ENCODE data around the gene HIBCH. TPM values are rescaled to one million over a fixed set of nuclear protein-coding genes. Genes with fewer than 3 reads are reported as not detected.

HIBCH gene
- total and polyA plus RNA-seq, 2 experiments from 2014 or later = 25.7 to 42.3 TPM

DNA sequence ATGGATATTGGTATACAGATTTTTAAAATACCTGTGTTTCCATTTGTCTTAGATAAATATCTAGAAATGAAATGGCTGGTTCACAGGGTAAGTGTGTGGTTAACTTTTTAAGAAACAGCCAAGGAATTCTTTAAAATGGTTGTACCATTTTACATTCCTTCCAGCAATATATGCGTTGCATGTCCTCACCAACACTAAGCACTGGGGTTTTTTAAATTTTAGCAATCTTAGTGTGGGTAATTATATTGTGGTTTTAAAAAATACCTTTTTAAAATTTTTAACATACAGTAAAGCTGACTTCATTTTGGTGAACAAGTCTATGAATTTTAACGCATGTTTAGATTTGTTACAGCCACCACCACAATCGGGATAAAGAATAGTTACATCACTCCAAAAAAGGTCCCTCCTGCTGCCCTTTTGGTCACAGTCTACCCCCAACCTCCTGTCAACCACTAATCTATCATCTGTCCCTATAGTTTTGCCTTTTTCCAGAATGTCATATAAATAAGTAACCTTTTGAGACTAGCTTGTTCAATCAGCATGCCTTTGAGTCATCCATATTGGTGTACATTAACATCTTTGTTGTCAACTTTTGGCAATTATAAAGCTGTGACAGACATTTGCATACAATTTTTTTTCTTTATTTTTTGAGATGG is 129.0 kb downstream of the HIBCH start (continued):
- TF ChIP-seq, protein P1, sequence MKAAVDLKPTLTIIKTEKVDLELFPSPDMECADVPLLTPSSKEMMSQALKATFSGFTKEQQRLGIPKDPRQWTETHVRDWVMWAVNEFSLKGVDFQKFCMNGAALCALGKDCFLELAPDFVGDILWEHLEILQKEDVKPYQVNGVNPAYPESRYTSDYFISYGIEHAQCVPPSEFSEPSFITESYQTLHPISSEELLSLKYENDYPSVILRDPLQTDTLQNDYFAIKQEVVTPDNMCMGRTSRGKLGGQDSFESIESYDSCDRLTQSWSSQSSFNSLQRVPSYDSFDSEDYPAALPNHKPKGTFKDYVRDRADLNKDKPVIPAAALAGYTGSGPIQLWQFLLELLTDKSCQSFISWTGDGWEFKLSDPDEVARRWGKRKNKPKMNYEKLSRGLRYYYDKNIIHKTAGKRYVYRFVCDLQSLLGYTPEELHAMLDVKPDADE (IDR thresholded peaks at IDR 0.05) = no peak

DNA sequence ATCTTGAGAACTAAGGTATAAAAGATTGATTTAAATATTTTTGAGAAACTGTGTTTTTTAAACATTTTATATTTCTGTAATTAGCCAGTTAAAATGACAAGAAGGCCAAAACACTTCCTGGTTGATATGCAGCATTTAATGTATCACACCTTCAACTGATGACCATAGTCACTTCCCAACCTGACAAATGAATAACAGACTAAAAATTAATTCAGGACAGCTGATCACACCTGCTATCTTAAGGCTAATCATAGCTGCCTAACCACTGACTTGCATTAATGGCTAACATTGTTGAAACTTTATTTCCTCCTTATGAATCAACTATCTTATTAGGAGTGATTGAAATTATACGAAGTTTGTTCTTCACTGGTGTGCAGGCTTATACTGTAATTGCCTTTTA is 131.3 kb downstream of the HIBCH start:
- no peak overlapping the region for H2AFZ ChIP-seq
- Mint-ChIP-seq H3K36me3 (ENCODE audit: low read depth) (no peaks in the 10 kb centered on the region), H3K27ac (no peak overlapping the region), H3K27me3 (ENCODE audit: insufficient read depth, low read depth, poor library complexity) (peaks cover 5% of the 10 kb centered on the region), H3K4me3 (no peak overlapping the region), H3K9me3 (no peaks in the 10 kb centered on the region), H3K4me1 (no peaks in the 10 kb centered on the region)
- H3K4me3 ChIP-seq = no peak overlapping the region
- H4K20me1 ChIP-seq (replicated peaks; ENCODE audit: insufficient read depth) = no peaks in the 10 kb centered on the region
- ATAC-seq (no peak), DNase-seq (ENCODE audit: low spot score) (no peak)
- no peaks in the 10 kb centered on the region for H3F3A ChIP-seq (replicated peaks; ENCODE audit: low read depth)
- no peaks in the 10 kb centered on the region for H3K79me2 ChIP-seq (replicated peaks; ENCODE audit: insufficient read depth)
- H3K4me1 ChIP-seq (ENCODE audit: insufficient read depth) = no peaks in the 10 kb centered on the region
- H3K27me3 ChIP-seq (ENCODE audit: insufficient read depth) = no peaks in the 10 kb centered on the region
- no peak overlapping the region for H3K27ac ChIP-seq (ENCODE audit: low read depth)
- no peaks in the 10 kb centered on the region for H3K36me3 ChIP-seq (ENCODE audit: insufficient read depth)
- TF ChIP-seq, protein P2, sequence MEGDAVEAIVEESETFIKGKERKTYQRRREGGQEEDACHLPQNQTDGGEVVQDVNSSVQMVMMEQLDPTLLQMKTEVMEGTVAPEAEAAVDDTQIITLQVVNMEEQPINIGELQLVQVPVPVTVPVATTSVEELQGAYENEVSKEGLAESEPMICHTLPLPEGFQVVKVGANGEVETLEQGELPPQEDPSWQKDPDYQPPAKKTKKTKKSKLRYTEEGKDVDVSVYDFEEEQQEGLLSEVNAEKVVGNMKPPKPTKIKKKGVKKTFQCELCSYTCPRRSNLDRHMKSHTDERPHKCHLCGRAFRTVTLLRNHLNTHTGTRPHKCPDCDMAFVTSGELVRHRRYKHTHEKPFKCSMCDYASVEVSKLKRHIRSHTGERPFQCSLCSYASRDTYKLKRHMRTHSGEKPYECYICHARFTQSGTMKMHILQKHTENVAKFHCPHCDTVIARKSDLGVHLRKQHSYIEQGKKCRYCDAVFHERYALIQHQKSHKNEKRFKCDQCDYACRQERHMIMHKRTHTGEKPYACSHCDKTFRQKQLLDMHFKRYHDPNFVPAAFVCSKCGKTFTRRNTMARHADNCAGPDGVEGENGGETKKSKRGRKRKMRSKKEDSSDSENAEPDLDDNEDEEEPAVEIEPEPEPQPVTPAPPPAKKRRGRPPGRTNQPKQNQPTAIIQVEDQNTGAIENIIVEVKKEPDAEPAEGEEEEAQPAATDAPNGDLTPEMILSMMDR (conservative IDR thresholded peaks at IDR 0.05; ENCODE audit: low read depth in 2 of 2) = no peak
- TF ChIP-seq, protein P1 (IDR thresholded peaks at IDR 0.05) = no peak
- TF ChIP-seq NANOG (IDR thresholded peaks at IDR 0.05; ENCODE audit: borderline replicate concordance) = no peak
- TF ChIP-seq JUNB (IDR thresholded peaks at IDR 0.05; ENCODE audit: unreplicated experiment) = no peak
- no peak for TF ChIP-seq ZNF114 (CRISPR knock-in tag; IDR thresholded peaks at IDR 0.05)
- no peak for TF ChIP-seq STAT1 (IDR thresholded peaks at IDR 0.05; ENCODE audit: unreplicated experiment)
- no peak for TF ChIP-seq CREB1 (CRISPR knock-in tag; IDR thresholded peaks at IDR 0.05; ENCODE audit: low read depth)
- TF ChIP-seq POLR2AphosphoS5 (IDR thresholded peaks at IDR 0.05; ENCODE audit: low read depth) = no peak
- TF ChIP-seq, protein P3, sequence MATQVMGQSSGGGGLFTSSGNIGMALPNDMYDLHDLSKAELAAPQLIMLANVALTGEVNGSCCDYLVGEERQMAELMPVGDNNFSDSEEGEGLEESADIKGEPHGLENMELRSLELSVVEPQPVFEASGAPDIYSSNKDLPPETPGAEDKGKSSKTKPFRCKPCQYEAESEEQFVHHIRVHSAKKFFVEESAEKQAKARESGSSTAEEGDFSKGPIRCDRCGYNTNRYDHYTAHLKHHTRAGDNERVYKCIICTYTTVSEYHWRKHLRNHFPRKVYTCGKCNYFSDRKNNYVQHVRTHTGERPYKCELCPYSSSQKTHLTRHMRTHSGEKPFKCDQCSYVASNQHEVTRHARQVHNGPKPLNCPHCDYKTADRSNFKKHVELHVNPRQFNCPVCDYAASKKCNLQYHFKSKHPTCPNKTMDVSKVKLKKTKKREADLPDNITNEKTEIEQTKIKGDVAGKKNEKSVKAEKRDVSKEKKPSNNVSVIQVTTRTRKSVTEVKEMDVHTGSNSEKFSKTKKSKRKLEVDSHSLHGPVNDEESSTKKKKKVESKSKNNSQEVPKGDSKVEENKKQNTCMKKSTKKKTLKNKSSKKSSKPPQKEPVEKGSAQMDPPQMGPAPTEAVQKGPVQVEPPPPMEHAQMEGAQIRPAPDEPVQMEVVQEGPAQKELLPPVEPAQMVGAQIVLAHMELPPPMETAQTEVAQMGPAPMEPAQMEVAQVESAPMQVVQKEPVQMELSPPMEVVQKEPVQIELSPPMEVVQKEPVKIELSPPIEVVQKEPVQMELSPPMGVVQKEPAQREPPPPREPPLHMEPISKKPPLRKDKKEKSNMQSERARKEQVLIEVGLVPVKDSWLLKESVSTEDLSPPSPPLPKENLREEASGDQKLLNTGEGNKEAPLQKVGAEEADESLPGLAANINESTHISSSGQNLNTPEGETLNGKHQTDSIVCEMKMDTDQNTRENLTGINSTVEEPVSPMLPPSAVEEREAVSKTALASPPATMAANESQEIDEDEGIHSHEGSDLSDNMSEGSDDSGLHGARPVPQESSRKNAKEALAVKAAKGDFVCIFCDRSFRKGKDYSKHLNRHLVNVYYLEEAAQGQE (IDR thresholded peaks at IDR 0.05; ENCODE audit: unreplicated experiment) = no peak
- TF ChIP-seq EZH2 (IDR thresholded peaks at IDR 0.05; ENCODE audit: low read depth, unreplicated experiment) = no peak
- no peak for TF ChIP-seq ZNF331 (CRISPR knock-in tag; IDR thresholded peaks at IDR 0.05; ENCODE audit: low read depth)
- no peaks in the 10 kb centered on the region for H3K9me2 ChIP-seq (ENCODE audit: insufficient read depth)
- no peak overlapping the region for H3K4me2 ChIP-seq
